NCI-H1694 (cell line): ENCODE results near the gene ZNHIT3.
"Not testable (repeated sequence)": the region's sequence is repeated elsewhere in the genome, so short reads cannot be mapped to it uniquely, and the experiment has no call there.

Experiments
- DNase-seq: peaks from one replicate; lab custom pipeline; 2025; lab: John Stamatoyannopoulos, UW

The ZNHIT3 gene

DNA sequence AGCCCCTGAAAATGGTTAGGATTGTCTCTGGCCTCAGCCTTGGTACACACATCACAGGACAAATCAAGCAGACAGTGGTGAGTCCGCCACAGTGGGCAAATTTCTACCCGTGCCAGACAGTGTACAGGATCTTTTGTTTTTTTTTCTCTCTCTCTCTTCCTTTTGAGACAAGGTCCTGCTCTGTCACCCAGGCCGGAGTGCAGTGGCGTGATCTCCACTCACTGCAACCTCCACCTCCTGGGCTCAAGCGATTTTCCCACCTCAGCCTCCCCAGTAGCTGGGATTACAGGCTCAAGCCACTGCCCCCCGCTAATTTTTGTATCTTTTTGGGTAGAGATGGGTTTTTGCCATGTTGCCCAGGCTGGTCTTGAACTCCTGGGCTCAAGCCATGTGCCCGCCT lies 2.5 kb upstream of the ZNHIT3 start:
- not testable (repeated sequence) for DNase-seq

DNA sequence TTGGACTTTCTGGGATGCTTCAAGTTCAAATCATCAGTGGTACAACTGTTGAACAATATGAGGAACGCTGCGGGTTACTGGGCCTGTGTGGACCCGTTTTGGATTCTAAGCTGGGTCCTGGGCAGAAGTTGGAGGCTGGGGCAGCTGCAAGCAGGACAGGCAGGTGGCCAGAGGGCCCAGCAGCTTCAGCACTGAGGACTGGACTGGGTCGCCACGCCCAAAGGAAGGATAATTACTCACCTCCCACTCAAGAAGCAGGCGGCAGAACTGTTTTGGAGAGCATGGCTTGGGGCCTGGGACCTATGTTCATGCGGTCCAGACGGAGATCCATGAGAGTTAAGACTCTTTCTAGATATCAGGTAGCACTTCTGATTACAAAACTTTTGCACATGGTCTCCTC lies 1.5 kb upstream of the ZNHIT3 start:
- no peak for DNase-seq

DNA sequence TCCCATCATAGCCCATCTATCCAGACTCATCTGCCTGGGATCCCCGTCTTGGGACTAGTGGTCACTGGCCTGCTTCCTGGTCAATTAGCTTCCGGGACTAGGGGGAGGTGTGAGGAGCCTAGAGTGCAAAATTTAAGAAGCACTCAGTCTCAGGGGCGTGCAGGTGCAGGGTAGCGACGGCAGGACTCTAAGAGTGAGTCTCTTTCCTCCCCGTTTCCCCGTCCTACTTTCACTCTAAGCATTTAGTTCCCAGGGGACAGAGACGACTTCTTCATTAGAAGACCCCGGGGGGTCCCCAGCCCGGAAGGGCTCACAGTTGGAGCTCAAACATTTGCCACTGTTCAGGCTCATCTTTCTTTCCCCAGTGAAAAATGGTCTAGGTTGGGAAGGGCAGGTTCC lies 677 bp upstream of the ZNHIT3 start:
- DNase-seq: no peak

DNA sequence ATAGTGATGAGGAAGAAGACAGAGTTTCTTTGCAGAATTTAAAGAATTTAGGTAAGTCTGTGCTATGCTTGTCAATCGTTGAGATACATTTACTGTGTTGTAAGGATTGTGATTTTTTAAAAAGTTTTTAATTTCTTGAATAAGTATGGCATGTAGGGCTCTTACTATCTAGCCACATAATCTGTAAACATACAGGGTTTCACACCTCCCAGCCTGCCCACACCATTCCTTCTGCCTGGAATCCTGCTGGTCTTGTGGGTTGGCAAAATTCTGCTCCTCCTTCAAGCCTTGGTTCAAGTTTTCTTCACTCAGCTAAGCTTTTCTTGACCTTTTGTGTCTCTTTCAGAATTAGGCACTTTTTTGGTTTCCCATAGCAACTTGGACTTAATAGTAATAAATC lies 7.5 kb downstream of the ZNHIT3 start:
- DNase-seq: no peak

DNA sequence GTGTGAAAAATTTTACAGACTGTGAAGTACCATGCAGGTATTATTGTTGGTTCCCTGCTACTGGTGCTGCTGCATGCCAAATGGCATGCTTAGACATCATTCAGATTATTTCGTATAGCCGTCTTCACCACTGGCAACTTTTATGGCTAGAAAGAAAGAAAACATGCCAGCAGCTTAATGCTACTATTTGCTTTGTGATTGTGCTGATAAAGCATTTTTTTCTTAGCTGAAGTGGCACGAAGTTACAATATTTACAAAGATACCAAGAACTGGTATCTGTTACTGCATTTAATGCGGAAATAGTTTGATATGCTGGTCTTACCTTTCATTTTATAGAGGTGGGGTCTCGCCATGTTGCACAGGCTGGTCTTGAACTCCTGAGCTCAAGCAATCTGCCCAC lies 8.2 kb downstream of the ZNHIT3 start:
- DNase-seq: no peak

DNA sequence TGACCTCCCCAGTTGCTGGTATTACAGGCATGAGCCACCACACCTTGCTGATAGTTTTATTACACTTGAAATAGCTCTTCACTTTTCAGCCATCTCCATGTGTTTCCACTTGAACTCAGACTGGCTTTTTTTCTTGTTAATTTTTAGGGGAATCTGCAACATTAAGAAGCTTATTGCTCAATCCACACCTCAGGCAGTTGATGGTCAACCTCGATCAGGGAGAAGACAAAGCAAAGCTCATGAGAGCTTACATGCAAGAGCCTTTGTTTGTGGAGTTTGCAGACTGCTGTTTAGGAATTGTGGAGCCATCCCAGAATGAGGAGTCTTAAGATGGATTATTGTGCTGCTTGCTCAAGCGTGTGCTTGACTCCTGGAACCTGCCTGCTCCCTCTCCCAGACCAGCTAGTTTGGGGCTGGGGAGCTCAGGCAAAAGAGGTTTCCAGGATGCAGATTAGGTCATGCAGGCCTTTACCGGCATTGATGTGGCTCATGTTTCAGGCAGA lies 8.6 kb downstream of the ZNHIT3 start:
- no peak for DNase-seq

DNA sequence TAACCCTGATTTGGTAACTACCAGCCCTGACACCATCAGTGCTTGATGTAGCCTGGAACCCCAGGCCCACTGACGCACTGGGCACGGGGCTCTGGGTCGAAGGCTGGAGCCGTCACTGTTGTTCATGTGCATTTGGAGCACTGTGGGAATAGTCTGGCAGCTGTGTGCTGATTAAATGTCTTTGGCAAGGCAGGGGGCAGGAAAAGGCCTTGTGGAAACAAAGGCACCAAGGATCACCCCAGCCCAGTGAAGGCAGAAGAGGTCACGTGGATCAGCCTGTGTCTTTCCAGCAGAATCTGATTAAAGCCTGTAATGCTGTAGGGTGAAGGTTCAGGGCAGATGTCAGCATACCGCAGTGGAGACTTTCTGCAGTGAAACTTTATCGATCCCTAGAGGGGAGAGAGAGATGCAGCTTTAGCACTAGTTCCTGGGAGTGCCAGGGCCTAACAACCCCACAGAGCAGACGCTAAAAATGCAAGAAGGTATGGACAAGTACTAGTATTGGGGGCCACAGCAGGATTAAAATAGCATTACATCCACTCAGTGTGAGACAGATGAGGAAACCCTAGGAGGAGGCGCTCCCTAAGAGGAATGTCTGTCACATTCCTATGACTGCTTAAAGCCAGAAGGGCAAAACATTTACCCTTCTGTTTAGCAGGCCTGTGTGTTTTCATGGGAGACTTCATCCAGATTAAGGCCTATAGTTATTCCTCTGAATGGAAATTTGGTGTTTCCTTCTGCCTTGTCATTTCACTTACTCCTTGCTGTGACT lies 9.7 kb downstream of the ZNHIT3 start:
- no peak for DNase-seq

DNA sequence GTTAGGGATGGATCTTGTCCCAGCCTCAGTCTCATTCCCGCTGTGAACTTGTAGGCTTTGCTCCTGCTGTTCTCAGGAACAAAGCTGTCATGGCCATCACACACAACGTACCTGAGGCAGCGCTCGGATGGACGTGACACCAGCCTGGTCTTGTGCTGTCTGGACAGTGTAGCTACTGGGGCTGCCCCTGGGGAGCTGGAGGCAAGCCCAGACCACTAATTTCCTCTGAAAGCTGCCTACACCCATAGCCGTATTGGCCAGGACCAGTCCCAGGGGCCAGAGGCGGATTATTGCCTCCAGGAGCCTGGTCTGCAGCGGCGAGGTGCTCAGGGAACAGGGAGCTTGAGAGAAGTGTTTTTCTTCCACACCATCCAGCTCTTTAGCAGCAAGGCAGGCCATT lies 11.7 kb downstream of the ZNHIT3 start:
- no peak for DNase-seq

DNA sequence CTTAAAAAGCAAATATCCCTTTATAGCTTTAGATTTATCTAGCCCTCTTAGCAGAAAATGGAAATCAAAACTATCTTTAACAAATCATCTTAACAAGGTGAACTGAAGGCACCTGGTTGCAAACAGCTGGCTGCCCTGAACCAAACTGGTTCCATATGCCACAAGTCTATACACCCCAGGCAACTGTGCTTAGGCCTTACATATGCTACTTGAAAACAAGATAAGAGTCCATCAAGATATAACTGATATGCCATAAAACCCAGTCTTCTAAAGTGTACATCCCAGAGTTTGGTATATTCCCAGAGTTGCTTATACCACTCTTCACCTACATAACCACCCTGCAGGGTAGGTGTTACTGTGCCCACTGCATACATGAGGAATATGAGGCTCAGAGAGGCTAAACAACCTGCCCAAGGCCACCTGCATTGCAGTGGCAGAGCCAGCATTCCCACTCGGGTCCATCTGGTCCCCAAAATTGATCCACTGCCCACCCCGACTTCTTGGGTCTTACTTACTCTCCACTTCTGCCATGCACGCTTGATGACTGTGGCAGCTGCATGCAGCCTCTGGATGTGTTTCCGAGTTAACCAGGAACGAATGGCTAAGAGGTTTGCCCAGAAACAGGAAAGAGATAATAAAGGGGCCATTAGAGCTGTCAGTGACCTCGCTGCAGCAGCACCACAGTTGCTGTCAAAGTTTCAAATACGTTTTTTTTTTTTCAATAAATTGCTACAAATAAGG lies 12.2 kb downstream of the ZNHIT3 start:
- DNase-seq: no peak

DNA sequence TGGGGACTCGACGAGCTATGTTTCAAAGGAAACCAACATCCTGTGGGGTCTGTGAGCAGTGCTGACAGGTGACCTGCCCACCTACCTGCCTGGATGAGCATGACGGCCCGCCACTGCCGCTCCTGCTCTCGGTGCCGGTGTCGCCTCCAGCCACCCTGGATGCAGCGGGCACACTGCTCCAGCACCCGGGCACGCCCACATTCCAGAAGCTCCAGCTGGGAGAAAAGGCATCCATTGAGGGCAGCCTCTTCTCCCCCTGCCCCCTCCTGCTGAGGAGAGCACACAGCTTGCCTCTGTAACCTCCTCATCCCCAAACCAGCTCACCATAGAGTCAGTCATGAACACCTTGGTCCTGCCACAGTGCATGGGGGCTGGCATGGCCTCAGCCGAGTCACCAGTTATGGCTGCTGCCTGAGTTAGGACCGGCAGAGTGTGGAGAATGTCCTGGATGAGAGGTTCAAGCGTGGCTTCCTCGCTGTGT lies 14.3 kb downstream of the ZNHIT3 start:
- DNase-seq: no peak

DNA sequence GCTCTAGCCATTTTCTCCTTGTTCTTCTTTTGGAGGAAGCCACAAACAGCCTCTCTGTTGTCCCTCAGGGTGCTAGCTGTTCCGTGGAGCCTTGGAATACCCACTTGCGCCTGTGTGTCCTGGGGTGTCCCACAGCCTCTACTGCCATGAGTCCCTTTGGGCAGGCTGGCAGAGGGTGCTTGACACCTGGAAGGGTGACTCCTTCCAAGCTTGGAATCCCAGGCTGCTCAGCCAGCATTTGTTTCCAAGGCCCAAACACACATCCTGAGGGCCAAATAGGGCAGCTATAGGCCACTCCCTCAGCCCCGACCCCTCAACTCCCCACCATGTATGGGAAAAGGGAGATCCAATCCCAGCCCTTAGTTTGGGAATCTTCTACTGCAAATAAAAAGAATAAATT lies 14.9 kb downstream of the ZNHIT3 start:
- no peak for DNase-seq

DNA sequence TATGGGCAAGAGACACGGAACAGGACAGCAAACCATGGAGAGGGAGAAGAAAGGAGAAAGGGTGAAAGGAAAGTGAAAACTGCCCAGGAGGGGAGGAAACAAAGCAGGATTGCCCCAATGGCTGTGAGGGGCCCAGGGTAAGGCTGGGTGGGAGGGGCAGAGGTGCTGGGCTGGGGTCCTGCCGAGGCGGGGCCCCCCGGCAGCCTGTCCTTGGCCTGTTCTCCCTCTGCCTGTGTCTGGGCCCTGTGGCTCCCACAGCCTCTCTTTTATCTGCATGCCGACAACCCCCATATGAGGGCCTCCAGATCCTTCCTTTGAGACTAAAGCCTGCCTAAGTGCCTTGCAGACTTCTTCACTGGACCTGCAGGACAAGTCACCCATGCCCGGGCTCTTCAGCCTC lies 15.5 kb downstream of the ZNHIT3 start:
- DNase-seq: no peak

DNA sequence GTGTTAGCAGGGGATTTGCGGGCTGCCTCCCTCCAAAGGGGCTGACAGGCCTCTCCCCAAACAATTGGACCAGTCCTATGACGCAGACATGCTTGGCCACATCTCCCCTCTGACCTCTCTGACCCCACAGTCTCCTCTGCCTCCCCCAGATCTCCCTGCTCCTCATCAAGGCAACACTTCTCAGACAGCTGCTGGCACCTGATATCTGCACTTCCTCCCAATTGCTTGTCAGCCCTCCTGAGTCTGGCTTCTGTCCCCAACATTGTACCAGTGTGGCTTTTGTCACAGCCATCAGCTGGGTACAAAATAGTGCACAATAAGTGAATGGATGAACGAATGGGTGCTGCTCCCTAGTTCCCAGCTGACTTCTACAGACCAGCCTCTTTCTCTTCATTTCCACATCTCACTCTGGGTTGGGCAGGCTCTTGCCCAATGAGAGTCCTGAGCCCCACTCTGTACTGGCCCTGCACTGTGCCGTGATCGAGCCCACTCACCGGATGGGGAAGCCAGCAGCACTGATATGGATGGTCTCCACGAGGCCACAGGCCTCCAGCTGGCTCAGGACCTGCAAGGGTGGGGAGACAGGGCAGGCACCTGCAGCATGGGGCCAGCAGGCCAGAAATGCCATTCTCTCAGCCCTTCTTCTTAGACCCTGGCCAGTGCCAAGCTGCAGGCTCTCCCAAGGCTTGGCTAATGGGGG lies 17.1 kb downstream of the ZNHIT3 start:
- no peak for DNase-seq

DNA sequence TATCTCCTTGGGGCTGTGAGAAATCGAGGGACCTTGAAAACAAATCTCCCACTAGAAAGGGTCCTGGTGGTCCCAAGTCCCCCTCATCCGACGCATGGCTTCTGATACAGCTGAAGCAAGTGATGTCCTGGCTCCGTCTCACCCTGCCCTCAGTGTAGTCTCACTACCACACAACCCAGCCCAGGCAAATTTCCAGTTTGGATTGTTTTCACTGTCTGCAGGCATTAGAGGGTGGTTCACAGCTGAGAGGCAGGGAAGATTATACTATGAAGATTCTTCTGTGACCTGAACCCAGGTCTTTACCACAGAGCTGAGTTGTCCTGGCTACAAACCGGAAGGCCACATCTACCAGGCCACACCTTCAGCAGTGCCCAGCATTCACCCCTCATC lies 17.7 kb downstream of the ZNHIT3 start:
- DNase-seq: no peak

DNA sequence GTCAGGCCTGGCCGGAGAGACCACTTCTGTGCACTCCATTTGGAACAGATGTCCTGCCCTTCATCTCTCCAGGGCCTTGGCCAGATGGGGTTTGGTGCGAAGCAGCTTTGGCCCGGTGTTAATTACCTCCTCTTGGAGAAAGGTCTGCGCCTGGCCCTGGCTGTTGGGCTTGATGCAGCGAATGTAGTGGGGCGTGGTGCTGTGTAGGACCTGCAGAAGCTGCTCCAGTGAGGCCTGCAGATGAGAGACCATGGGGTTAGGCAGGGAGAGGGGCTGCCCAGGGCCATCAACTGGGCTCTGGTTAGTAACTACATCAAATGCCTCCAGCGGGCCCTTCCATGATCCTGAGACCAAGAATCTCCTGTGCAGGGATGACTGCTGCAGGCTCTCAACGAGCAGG lies 18.7 kb downstream of the ZNHIT3 start:
- DNase-seq: no peak

DNA sequence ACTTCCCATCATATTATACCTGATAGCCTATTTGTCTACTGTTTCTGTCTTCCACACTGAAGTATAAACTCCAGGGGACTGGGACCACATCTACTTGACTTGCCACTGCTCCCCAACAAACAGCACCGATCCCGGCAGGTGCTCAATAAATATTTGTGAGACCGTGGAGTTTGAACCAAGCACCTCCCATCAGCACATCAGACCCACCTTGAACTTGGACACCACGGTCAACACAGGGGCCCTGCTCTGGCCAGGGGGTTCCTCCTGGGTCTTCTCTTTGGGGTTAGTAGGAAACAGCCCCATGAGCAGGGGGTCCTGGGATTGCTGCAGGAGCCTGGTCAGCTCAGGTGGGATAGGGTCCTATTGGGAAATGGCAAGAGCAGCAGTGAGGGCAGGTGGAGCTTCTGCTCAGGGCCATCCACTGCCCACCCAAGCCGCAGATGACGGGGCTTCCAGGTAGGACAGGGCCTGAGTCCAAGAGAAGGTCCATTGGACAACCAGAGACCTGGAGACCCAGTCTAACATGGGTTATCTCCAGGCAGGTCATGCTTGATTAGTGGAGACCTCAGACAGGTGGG lies 19.9 kb downstream of the ZNHIT3 start:
- DNase-seq: no peak

DNA sequence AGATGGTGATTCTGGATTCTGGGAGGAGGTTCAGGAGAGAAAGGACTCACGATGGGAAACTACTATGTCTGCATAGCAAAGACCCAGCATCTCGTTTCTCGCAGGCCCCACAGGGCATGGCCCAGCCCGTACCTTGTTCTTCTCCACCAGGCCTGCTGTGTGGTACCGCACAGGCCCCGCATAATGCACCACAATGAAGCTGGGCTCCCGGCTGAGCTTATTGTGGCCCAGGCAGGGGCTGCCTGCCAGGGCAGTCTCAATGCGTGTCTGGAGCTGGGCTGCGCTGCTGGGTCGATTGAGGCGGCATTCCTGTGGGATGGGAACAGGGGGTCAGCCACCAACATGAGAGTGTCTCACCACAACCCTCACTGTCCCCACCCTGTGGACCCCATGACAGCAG lies 20.4 kb downstream of the ZNHIT3 start:
- DNase-seq: no peak

DNA sequence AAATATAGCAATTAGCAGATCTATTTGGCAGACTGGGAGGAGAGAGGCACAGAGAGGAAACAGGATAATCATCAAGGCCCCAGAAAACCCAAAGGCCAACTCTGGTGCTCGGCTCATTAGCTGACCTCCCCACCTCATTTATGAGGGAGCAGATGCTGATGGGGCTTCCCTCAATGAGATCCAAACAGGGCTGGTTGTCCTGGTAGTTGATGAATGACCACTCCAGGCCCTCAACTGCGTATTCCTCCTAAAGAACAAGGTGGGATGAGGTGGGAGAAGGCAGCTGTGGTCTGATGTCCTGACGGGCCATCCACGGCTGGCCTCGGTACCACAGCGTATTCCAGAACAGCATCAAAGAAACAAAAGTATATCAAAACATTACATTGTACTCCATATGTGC lies 20.8 kb downstream of the ZNHIT3 start:
- no peak for DNase-seq

DNA sequence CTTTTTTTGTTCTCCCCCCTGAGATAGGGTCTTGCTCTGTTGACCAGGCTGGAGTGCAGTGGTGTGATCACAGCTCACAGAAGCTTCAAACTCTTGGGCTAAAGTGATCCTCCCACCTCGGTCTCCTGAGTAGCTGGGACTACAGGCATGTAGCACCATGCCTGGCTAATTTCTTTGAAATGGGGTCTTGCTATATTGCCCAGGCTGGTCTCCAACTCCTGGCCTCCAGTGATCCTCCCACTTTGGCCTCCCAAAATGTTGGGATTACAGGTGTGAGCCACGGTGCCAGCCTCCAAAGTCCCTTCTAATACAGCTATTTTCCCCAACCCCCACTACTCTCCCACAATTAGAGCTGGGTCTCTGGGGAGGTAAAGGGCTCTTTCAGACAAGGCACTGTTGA lies 22.0 kb downstream of the ZNHIT3 start:
- not testable (repeated sequence) for DNase-seq

DNA sequence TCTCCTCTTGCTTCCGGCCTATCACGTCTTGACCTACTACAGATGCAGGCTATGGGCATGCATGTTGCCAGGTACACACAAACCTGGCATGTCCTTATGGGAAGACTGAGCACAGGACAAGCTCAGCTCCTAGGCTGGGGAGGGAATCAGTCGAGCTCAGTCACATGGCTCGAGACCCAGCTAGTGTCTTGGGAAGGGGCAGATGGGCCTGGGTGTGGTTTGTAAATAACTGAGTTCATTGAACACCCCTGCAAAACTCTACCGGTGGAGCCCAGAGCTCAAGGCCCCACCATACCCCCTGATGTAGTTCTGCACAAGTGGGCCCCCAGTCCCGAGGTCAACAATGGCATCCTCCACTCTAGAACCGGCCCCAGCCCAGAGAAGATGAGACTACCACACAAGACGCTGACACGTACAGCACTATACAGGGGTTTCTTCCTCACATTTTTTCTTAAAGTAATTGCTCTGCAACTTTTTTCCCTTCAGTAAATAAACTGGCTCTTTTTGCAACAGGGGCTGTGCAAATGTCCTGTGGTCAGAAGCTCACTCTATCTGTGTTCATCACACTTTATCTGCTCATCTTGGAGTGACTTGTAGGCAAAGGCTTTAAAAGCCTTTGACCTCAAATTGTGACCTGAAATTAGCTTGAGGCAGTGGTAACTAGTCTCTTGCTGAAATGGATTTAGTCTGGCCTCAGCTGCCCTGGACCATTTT lies 22.9 kb downstream of the ZNHIT3 start:
- DNase-seq: no peak

DNA sequence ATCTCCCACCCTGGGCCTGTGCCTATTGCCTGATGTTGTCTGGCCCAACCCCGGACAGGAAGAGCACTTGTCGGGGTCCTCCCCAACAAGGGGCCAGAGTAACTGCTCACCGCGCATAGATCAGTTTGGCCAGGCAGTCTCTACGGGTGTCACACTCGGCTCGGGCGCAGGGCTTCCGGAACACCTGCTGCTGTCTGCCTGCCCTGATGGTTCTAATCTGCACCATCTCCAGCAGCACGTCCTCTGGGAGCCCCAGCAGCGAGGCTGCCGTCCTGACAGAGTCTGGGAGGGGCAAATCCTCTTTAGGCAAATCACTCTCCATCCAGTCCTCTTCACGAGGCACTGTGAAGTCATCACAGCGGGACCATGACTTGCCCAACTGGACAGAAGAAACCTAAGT lies 24.2 kb downstream of the ZNHIT3 start:
- no peak for DNase-seq

DNA sequence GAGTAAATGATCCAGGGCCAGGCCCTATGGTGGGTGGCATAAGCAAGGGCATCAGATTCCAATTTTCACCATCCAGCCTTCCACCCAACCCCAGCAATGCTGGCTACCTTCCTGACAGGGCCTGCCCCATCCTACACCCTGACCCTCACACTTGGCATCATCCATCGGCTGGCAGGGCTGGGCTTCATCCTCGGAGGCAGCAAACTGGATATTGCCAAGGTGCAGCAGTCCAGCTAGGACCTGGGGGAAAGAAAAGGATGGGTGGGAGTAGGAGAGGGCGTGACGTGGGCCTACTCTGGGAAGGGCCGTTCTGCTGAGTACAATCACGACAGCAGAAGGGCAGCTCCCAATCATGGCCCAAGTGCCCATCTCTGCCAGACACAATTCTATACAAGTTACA lies 24.7 kb downstream of the ZNHIT3 start:
- no peak for DNase-seq
